TTC549 (cell line): ENCODE data around the gene TRIM33.
"Not testable (repeated sequence)": the region's sequence is repeated elsewhere in the genome, so short reads cannot be mapped to it uniquely, and the experiment has no call there.

ENCODE experiments used
- FAIRE-seq: peaks from 2 replicates; lab custom pipeline; 2012; peaks lifted over from hg19 to GRCh38; lab: Jason Lieb, UNC

The TRIM33 gene

DNA sequence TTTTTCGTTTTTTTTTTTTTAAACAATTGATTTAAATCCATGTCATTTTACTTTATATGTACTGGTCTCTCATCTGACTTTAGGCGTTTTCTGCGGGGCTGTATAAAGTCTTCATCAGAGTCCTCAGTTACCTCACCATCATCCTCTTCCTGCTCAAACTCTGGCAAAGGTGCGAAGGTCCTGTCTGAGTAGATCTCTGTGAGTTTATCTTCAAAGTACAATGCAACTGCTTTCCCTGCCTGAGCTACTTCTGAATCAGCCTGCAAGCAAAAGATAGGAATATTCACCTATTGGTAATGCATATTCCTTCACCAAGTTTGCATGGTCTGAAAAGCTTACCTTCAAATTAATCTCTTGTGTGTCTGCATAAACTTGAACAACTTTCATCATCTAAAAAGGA, 113.4 kb downstream of the TRIM33 start:
- FAIRE-seq: no peak

GRCh38 chr1:114395863-114396262, 115.1 kb downstream of the TRIM33 start:
- no peak for FAIRE-seq

GRCh38 chr1:114390960-114391359, 120.0 kb downstream of the TRIM33 start:
- FAIRE-seq: no peak

DNA sequence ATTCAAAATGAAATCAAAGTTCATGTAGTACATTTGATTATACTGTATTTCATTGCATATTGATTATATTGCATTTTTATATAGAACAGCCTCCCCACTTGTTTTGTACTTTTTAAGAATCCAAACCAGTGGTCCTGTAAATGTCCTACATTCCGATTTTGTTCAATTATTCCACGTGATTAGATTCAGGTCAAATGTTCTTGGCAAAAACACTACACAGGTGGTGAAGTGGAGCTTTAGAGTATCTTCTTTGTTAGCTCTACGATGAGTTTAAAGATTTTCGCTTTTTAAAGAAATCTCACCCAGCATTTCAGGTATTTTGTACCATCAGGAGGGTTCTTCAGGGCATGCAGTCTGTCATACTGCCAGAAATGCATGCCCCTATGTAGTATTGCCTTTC, 120.6 kb downstream of the TRIM33 start:
- no peak for FAIRE-seq

DNA sequence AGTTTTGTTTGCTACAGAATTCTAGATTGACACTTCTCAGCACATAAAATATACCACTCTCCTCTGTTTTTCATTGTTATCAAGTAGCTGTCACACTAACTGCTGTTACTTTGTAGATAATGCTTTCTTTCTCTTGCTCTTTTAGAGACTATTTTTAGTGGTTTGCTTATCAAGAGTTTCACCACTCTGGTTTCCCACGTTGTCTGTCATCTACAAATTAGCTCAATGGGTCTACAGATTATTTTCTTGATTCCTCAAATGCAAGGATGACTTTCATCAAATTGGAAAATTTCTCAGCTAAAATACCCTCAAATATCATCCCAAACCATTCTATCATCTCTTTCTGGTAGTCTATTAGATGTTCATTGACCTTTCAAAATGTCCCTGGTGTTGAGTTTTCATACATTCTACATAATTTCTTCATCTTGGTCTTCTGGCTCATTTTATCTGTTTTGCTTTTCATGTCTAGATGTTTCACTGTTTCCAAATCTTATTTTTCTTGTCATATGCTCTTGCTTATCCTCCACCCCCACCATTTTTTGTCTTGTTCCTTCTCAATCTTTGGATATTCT, 122.5 kb downstream of the TRIM33 start:
- FAIRE-seq: no peak

DNA sequence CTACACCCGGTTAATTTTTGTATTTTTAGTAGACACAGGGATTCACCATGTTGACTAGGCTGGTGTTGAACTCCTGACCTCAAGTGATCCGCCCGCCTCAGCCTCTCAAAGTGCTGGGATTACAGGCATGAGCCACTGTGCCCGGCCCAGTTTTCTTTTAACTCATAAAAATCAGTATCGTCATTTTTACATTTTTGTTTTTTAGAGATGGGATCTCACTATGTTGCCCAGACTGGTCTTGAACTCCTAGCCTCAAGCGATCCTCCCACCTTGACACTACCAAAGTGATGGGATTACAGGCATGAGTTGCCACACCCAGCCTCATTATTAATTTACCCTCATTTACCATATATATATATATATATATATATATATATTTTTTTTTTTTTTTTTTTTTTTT, 123.4 kb downstream of the TRIM33 start:
- not testable (repeated sequence) for FAIRE-seq

- no peak for FAIRE-seq
Observed at GRCh38 chr1:114387010-114387360, 124.0 kb downstream of the TRIM33 start.

- no peak for FAIRE-seq
Observed at GRCh38 chr1:114386129-114387009, 124.6 kb downstream of the TRIM33 start.

GRCh38 chr1:114384922-114385321, 126.1 kb downstream of the TRIM33 start:
- no peak for FAIRE-seq

DNA sequence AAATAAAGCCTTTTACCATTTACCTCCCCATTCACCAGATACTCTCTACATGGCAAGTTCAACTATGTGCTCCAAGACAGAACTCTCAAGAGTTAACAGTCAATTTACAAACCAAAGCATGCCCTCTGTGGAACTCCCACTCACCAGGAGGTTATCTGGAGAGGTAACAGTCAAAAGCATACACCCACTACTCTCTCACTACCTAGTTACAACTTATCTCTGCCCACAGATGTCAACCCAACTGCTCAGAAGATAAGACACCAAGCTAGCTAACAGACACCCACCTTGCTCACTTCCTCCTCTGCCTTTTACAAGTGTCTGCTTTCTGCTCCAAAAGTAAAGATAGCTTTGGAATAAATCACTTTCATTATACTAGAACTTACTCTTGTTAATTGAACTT, 131.0 kb downstream of the TRIM33 start:
- no peak for FAIRE-seq

- no peak for FAIRE-seq
Observed at GRCh38 chr1:114379358-114379757, 131.6 kb downstream of the TRIM33 start.

- no peak for FAIRE-seq
Observed at GRCh38 chr1:114377356-114377755, 133.6 kb downstream of the TRIM33 start.

GRCh38 chr1:114369930-114370329, 141.1 kb downstream of the TRIM33 start:
- FAIRE-seq: no peak

DNA sequence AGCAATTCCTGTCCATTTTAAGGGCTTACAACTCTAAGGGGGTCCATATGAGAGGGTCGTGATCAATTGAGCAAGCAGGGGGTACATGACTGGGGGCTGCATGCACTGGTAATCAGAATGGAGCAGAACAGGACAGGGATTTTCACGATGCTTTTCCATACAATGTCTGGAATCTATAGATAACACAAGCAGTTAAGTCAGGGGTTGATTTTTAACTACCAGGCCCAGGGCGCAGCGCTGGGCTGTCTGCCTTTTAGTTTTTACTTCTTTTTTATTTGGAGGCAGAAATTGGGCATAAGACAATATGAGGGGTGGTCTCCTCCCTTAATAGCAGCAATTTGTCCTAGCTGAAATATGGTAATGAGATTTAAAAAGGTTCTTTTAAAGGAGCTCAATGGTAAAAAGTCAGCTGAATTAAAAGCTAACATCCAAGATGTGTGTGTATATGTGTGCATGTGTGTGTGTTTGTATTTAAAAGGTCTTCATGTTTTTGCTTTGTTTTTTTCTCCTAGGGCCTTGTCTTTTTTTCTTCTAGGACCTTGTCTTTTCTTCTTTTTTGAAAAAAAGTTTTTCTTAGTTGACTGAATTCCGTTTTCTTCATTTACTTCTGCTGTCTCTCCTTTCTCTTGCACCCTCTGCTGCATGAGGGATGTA, 141.6 kb downstream of the TRIM33 start:
- not testable (repeated sequence) for FAIRE-seq

GRCh38 chr1:114368560-114369255, 142.3 kb downstream of the TRIM33 start:
- no peak for FAIRE-seq

GRCh38 chr1:114367810-114368209, 143.2 kb downstream of the TRIM33 start:
- no peak for FAIRE-seq

DNA sequence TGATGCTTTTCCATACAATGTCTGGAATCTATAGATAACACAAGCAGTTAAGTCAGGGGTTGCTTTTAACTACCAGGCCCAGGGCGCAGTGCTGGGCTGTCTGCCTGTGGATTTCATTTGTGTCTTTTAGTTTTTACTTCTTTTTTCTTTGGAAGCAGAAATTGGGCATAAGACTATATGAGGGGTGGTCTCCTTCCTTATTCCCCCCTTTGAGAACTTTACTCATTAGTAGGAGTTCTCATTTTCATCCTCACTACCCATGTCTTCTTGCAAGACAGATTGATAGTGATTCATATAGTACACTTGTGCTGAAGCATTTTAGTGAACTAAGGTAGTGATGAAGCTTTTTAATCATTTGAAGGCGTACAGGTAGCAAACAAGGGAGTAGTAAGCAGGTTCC, 147.8 kb downstream of the TRIM33 start:
- not testable (repeated sequence) for FAIRE-seq

DNA sequence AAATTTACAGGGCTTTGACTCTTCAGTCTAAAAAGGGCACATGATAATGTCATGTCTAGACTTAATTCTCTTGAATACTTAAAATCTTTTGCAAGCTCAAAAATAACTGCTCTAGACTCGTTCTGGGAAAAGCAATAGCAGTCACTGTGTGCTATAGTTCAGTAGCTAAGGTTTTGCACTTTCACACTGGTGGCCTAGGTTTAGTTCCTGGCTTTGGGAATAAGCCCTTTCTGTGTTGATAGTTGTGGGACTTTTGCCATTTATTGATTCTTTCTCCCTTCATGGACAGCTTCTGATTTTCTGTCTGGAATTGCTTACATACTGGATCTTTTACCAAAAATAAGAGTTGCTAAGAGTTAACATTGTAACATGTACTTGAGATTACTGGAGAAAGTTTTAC, 151.2 kb downstream of the TRIM33 start:
- no peak for FAIRE-seq

DNA sequence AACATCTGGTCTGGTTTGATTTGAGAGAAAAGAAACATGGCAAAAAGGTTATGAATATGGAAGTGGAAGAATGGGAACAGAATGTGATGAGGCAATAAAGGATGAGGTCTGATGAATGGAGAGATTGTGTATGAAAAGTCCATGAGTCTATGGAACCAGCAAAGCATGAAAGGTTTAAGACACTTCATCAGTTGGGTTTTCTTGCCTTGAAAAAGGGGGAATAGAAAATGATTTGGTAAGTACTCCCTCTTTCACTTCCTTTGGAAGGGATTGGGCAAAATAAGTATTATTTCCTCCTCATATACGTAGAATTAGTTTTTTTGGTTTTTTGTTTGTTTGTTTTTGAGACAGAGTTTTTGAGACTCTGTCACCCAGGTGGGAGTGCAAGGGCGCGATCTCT, 155.8 kb downstream of the TRIM33 start:
- no peak for FAIRE-seq

DNA sequence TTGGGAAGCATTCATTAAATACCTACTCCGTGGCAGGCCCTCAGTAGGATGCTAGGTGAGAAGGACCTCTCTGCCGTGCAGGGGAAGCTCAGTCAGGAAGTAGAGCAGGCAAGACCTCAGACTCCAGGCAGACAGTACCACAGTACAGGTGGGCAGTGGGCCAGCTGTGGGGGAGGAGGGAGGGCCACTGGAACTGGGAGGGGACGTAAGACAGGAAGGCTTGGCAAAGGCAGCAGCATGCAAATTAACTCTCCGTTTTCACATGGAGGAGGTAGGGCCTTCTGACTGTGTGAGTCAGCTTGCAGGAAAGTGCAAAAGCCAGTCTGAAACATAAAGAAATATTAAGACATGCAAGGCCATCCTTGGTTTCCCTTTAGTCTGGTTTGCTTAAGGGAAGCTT, 157.7 kb downstream of the TRIM33 start:
- FAIRE-seq: no peak

DNA sequence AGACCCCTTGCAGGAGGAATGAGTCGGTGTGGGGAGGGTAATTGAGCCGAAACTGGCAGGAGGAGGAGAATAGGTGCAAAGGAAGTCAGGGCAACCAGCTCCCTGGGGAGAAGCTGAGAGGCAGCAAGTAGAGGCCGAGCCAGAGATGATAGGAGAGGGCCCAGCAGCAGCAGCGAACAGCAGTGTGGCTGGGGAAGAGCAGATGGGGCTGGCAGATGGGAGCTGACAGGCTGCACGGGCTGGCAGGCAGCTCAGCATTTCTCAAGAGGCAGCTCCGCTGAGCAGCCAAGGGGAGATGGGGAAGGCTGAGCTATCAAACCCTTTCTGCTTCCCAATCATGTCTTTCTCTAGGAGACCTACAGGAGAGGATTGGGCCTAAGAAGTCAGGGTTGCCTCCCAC, 158.2 kb downstream of the TRIM33 start:
- FAIRE-seq: no peak

DNA sequence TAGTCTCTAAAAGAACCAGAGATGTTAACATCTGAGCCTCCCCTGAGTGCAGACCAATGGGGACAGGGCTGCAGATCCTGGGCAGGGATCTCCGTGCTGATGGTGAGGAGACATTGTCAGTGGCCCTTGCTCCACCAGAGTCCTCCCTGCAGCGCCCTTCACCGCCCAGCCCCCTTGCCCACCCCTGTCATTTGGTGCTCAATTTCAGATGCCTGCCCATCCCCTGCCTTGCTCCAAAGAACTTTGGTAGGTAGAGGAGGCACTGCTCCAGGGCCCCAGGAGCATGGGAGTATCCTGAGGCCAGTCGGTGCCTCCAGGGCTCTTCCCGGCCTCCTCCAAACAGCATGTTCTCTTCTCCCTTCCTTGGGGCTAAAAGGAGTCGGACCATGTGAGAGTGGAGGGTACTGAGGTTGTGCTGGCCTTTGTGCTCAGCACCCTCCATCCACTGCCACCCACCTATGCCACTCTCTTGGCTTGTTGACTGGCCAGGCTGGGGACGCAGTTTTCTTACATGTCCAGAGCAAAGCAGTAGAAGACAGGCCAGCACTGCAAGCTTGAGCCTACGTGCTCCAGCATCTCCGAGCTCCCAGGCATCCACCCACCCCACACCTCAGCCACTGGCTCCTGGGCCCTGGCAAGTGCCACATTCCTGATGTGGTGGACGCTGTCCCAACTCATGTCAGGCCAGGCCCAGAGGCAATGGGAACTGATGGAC, 160.1 kb downstream of the TRIM33 start:
- no peak for FAIRE-seq
